ENCODE data around the gene FLNB.

FLNB gene

DNA sequence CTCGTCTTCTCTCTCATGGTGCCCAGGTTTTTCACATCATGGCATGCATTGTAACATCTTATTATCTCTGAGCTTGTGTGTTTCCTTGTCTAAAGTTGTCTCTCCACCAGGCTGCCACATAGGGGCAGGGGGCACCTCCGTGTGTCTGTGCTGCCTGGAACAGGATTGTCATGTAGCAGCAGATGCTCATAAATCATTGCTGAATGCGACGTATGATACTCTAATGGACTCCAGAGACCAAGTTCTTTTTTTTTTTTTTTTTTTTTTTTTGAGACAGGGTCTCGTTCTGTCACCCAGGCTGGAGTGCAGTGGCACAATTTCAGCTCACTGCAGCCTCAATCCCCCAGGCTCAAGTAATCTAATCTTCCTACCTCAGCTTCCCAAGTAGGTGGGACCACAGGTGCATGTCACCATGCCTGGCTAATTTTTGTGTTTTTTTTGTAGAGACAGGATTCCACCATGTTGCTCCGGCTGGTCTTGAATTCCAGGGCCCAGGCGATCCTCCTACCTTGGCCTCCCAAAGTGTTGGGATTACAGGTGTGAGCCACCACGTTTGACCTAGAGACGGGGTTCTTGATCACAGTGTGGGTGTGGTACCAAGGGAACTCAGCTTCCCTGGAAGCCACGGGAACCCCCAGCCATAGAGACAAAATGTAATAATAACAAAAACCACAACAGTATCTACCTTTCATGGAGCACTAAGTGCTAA, 207.2 kb downstream of the FLNB start:
- no peak for DNase-seq

DNA sequence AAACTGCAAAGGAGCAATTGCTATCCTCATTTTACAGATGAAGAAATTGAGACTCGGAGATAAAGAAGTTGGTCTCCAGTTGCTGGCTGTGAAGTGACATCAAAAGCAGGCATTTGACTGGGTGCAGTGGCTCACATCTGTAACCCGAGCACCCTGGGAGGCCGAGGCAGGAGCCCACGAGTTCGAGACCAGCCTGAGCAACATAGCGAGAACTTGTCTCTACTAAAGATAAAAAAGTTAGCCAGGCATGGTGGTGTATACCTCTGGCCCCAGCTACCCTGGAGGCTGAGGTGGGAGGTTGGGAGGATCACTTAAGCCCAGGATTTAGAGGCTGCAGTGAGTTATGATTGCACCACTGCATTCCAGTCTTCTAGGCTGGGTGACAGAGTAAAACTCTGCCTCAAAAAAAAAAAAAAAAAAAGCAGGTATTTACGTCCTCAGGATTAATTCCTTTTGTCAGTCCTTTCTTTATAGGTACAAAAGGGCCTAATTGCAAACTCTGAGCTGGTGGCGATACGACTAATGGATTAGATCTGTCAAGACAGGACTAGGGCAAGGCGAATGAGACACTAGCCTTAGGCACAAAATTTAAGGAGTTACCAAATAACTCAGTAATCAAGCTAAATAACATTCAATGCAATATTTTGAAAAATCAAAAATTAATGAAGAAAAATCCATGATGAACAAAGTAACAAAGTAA, 208.4 kb downstream of the FLNB start:
- no peak for DNase-seq

DNA sequence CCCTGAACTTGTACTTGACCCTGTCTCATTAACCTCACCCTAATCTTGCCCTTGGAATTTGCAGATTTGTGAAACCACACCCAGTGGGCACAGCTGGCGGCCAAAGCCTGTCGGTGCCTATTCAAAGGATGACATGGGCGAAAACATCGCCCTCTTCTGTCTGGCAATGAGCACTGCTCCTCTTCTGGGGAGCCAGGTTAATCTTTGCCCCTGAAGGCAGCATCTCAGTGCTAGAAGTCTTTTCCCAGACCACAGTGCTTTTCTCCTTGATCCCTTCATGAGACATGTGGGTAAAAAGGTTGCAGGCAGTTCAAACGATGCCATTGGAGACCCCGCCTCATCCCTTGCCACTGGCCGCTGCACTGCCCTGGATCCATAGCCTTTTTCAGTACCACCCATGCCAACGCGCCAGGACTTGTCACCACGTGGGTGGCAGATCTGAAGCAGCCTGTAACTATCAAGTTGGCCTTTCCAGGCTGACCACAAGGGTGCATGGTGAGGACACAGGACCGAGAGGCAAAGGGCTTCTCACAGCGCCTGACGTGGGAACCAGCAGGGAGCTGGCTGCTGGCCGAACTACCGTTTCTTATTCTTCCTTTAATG, 209.1 kb downstream of the FLNB start:
- peak; percentile 50 for DNase-seq

DNA sequence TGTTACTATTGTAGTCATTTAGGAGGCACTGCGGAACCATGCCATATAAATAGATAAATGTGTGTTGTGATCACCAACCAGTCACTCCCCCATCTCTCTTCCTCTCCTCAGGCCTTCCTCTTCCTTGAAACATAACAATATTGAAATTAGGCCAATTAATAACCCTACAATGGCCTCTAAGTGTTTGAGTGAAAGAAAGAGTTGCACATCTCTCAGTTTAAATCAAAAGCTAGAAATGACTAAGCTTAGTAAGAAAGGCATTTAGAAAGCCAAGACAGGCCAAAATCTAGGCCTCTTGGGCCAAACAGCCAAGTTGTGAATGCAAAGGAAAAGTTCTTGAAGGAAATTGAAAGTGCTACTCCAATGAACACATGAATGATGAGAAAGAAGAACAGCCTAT, 210.7 kb downstream of the FLNB start:
- DNase-seq = no peak

Measured in left hindlimb (tissue), 1 donor.